GM10266 (cell line): ENCODE data around the gene BTNL3.

ENCODE experiments used
- DNase-seq: peaks from one replicate; pipeline ENCODE4 v3.0.0; 2012; ENCODE audit errors: extremely low spot score
- TF ChIP-seq, protein P1 (sequence below): IDR thresholded peaks from 2 replicates; pipeline ENCODE4 v1.5.1; 2012; ENCODE audit warnings: mild to moderate bottlenecking, low read depth; ENCODE audit not compliant: control insufficient read depth, insufficient read depth; ENCODE audit errors: missing control alignments

BTNL3 gene, protein sequence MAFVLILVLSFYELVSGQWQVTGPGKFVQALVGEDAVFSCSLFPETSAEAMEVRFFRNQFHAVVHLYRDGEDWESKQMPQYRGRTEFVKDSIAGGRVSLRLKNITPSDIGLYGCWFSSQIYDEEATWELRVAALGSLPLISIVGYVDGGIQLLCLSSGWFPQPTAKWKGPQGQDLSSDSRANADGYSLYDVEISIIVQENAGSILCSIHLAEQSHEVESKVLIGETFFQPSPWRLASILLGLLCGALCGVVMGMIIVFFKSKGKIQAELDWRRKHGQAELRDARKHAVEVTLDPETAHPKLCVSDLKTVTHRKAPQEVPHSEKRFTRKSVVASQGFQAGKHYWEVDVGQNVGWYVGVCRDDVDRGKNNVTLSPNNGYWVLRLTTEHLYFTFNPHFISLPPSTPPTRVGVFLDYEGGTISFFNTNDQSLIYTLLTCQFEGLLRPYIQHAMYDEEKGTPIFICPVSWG

DNA sequence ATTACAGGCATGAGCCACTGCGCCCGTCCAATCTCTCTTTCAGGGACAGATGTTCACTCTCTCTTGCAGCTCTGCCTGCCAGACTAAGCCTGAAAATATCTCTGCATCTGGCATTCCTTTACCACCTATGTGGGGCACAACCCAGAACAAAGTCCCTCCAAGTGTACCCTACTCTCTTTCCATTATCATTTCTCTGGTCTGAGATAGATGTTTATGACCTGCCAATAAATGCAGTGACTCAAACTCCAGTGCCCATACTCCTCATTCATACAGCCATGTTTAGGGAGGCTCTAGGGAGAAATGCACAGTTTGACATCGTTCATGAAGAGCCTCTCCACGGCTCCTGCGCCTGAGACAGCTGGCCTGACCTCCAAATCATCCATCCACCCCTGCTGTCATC lies at the start of gene BTNL3:
BTNL3 (plus strand) TSS at position 255 of the 400 bp plus-strand sequence. CDS start 183 bp downstream, outside the sequence.
- DNase-seq = no peak
- TF ChIP-seq, protein P1, sequence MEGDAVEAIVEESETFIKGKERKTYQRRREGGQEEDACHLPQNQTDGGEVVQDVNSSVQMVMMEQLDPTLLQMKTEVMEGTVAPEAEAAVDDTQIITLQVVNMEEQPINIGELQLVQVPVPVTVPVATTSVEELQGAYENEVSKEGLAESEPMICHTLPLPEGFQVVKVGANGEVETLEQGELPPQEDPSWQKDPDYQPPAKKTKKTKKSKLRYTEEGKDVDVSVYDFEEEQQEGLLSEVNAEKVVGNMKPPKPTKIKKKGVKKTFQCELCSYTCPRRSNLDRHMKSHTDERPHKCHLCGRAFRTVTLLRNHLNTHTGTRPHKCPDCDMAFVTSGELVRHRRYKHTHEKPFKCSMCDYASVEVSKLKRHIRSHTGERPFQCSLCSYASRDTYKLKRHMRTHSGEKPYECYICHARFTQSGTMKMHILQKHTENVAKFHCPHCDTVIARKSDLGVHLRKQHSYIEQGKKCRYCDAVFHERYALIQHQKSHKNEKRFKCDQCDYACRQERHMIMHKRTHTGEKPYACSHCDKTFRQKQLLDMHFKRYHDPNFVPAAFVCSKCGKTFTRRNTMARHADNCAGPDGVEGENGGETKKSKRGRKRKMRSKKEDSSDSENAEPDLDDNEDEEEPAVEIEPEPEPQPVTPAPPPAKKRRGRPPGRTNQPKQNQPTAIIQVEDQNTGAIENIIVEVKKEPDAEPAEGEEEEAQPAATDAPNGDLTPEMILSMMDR = no peak

DNA sequence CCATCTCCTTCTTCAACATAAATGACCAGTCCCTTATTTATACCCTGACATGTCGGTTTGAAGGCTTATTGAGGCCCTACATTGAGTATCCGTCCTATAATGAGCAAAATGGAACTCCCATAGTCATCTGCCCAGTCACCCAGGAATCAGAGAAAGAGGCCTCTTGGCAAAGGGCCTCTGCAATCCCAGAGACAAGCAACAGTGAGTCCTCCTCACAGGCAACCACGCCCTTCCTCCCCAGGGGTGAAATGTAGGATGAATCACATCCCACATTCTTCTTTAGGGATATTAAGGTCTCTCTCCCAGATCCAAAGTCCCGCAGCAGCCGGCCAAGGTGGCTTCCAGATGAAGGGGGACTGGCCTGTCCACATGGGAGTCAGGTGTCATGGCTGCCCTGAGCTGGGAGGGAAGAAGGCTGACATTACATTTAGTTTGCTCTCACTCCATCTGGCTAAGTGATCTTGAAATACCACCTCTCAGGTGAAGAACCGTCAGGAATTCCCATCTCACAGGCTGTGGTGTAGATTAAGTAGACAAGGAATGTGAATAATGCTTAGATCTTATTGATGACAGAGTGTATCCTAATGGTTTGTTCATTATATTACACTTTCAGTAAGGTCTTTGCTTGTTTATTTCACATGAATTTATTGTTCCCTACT lies 38.2 kb upstream of the BTNL3 start:
- DNase-seq = no peak
- TF ChIP-seq, protein P1 = no peak

DNA sequence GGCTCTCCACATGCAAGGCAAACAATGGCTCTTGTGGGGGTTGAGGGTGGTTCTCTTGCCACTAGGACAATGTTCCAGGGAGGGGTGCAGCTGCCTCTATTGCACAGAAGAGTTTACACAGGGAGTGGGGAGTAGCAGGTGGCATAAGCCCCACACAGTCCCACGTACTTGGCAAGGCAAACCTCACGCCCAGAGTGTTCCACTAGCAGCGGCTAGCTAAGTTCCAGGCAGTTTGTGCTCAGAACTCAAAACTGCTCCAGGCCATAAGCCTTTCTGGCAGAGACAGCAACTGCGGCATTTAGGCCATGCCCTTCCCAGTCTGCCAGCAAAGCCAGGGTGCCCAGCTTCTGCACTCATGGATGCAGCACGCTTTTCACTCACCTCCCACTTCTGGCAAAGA lies 29.0 kb upstream of the BTNL3 start:
- no peak for DNase-seq
- TF ChIP-seq, protein P1 = no peak

DNA sequence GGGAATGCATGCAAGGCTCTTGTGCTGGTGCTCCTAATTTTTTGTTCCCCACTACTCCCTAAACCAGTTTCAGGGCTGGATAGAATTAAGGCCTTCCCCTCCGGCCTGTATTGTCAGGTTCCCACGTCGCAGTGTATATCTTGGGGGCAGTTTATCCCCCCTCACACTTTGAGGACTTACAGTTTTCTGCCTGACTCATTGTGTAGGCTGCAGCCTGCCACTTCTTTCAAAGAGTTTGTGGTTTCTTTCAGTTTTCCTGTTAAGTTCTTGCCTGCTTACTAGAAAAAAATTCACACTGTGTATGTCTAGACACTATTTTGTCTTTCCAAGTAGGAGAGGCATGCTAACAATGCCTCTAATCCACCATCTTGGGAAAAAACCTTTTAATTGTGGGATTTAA lies 28.4 kb upstream of the BTNL3 start:
- no peak for DNase-seq
- TF ChIP-seq, protein P1 = no peak

DNA sequence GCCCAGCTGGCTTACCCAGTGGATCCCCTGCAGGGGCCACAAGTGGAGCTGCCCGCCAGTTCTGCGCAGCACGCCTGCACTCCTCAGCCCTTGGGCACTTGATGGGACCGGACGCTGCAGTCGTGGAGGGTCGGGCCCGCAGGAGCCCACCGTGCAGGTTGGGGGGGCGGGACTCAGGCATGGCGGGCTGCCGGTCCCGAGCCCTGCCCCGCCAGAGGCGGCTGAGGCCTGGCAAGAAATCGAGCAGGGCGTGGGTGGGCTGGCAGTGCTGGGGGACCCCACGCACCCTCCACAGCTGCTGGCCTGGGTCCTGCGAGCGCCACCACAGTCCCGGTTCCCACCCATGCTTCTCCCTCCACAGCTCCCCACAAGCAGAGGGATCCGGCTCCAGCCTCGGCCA lies 19.2 kb upstream of the BTNL3 start:
- no peak for DNase-seq
- TF ChIP-seq, protein P1 = no peak

DNA sequence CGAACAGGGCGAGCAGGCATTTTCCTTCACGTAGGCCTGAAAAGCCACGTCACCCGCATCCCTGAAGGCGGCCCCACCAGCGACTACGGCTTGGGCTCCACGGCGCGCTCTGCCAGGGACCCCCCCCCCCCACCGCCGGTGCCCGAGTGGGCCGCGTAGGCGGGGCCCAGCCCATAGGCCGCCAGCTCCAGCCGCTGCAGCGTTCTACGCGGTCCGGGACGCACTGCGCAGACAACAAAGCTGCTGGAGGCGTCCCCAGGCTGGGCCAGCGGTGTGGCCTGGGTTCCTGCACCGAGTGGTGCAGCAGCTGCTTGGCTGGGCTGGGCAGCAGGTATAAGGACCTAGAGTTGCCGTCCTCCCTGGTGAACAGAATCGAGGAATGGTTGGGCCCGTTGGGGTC lies 18.3 kb upstream of the BTNL3 start:
- TF ChIP-seq, protein P1 = no peak
- DNase-seq = no peak

DNA sequence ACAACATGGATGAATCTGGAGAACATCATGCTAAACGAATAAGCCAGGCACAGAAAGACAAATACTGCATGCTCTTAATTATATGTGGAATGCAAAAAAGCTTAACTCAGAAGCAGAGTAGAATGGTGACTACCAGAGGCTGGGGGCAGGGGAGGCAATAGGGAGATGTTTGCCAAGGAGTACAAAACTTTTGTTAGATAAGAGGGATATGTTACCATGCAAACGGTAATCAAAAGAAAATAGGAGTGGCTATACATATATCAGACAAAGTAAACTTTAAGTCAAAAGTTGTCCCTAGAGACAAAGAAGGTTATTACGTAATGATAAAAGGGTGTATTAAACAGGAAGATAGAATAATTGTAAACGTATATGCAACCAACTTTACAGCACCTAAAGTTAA lies 17.8 kb upstream of the BTNL3 start:
- TF ChIP-seq, protein P1 = no peak
- DNase-seq = no peak
